Neural cell (in vitro differentiated cells): Measurements from ENCODE around the gene BTAF1. TPM values are rescaled to one million over a fixed set of nuclear protein-coding genes. Genes with fewer than 3 reads are reported as not detected.

Source experiments
- H2AFZ ChIP-seq: fragments of 200-600, 300-800 bp; sonication (generic), shearing (Covaris generic); 2 replicates; pipeline ENCODE4 v1.6.0; 2014; ENCODE audit warnings: low read depth, mild to moderate bottlenecking, antibody characterized with exemption, low read length, moderate library complexity
- H3F3A ChIP-seq: fragments of 200-600 bp; shearing (Covaris generic); 2 replicates; pipeline ENCODE4 v1.6.1; 2016; ENCODE audit warnings: mild to moderate bottlenecking, moderate library complexity, mixed read lengths, antibody characterized with exemption, low read length; ENCODE audit not compliant: insufficient read depth, poor library complexity, severe bottlenecking
- H3K27ac ChIP-seq: fragments of 200-600, 300-800 bp; sonication (generic), shearing (Covaris generic); 2 replicates; pipeline ENCODE4 v1.5.1; 2014; ENCODE audit warnings: mild to moderate bottlenecking, low read length, moderate library complexity
- H3K27me3 ChIP-seq: fragments of 300-800, 200-600 bp; sonication (generic), shearing (Covaris generic); 2 replicates; pipeline ENCODE4 v1.6.0; 2014; ENCODE audit warnings: mild to moderate bottlenecking, low read depth, low read length, moderate library complexity; ENCODE audit not compliant: insufficient read depth
- H3K36me3 ChIP-seq: fragments of 300-800, 200-600 bp; sonication (generic), shearing (Covaris generic); 2 replicates; pipeline ENCODE4 v1.5.1; 2014; ENCODE audit warnings: mild to moderate bottlenecking, antibody characterized with exemption, low read length, moderate library complexity; ENCODE audit not compliant: insufficient read depth
- H3K4me2 ChIP-seq: fragments of 300-800, 200-600 bp; sonication (generic), shearing (Covaris generic); 2 replicates; pipeline ENCODE4 v1.6.0; 2014; ENCODE audit warnings: mild to moderate bottlenecking, low read length
- H3K4me3 ChIP-seq: fragments of 300-800, 200-600 bp; sonication (generic), shearing (Covaris generic); 2 replicates; pipeline ENCODE4 v1.5.1; 2014; ENCODE audit warnings: mild to moderate bottlenecking, low read length, moderate library complexity
- H3K79me2 ChIP-seq: fragments of 200-600 bp; shearing (Covaris generic); replicated peaks from 2 replicates; pipeline ENCODE4 v1.6.0; 2014; ENCODE audit warnings: mild to moderate bottlenecking, low read length, moderate library complexity; ENCODE audit not compliant: insufficient read depth
- H3K9ac ChIP-seq: fragments of 300-800, 200-600 bp; sonication (generic), shearing (Covaris generic); 2 replicates; pipeline ENCODE4 v1.6.1; 2016; ENCODE audit warnings: mild to moderate bottlenecking, low read length, mixed read lengths
- H3K9me2 ChIP-seq: fragments of 200-600 bp; shearing (Covaris generic); 2 replicates; pipeline ENCODE4 v1.6.1; 2016; ENCODE audit warnings: mild to moderate bottlenecking, low read length, mixed read lengths; ENCODE audit not compliant: insufficient read depth
- H3K9me3 ChIP-seq: fragments of 200-600, 300-800 bp; sonication (generic), shearing (Covaris generic); 2 replicates; pipeline ENCODE4 v1.6.1; 2016; ENCODE audit warnings: mild to moderate bottlenecking, mixed run types, low read length, moderate library complexity, mixed read lengths
- H4K20me1 ChIP-seq: fragments of 200-600 bp; shearing (Covaris generic); 2 replicates; pipeline ENCODE4 v1.6.1; 2016; ENCODE audit warnings: mild to moderate bottlenecking, mixed run types; ENCODE audit not compliant: insufficient read depth
- EP300 ChIP-seq: fragments of 450-650 bp; conservative IDR thresholded peaks from 2 replicates; pipeline ENCODE4 v1.6.1; 2014; ENCODE audit warnings: antibody characterized with exemption, mild to moderate bottlenecking, moderate library complexity; ENCODE audit not compliant: poor library complexity, severe bottlenecking
- EZH2 ChIP-seq: fragments of 200-600, 300-800 bp; shearing (Covaris generic), sonication (generic); IDR thresholded peaks from 2 replicates; pipeline ENCODE4 v1.6.1; 2014; ENCODE audit warnings: antibody characterized with exemption, low read length, borderline replicate concordance, mild to moderate bottlenecking; ENCODE audit not compliant: insufficient read depth, poor library complexity, severe bottlenecking
- MXI1 ChIP-seq: fragments of 450-650 bp; conservative IDR thresholded peaks from 2 replicates; pipeline ENCODE4 v1.6.1; 2014; ENCODE audit warnings: antibody characterized with exemption, mild to moderate bottlenecking; ENCODE audit not compliant: poor library complexity, severe bottlenecking
- POLR2AphosphoS5 ChIP-seq: IDR thresholded peaks from 2 replicates; pipeline ENCODE4 v1.6.1; 2012
- RAD21 ChIP-seq: fragments of 450-650 bp; conservative IDR thresholded peaks from 2 replicates; pipeline ENCODE4 v1.6.1; 2014; ENCODE audit warnings: antibody characterized with exemption, mild to moderate bottlenecking, moderate library complexity
- SMC3 ChIP-seq: fragments of 450-650 bp; conservative IDR thresholded peaks from 2 replicates; pipeline ENCODE4 v1.6.1; 2014; ENCODE audit warnings: antibody characterized with exemption, mild to moderate bottlenecking, moderate library complexity; ENCODE audit not compliant: poor library complexity
- TAF1 ChIP-seq: IDR thresholded peaks from 2 replicates; pipeline ENCODE4 v1.6.1; 2012; ENCODE audit warnings: low read depth
- polyA plus RNA-seq: library from polyadenylated mRNA; depleted of rRNA; stranded (reverse); fragments of >200 nt; gene quantifications from 2 replicates; pipeline ENCODE4 v1.2.3, GENCODE V29; 2014
- TF ChIP-seq, protein P1 (sequence below): fragments of 450-650 bp; IDR thresholded peaks from 2 replicates; pipeline ENCODE4 v1.5.1; 2014; ENCODE audit warnings: antibody characterized with exemption, mild to moderate bottlenecking, moderate library complexity; ENCODE audit not compliant: poor library complexity, severe bottlenecking
- TF ChIP-seq, protein P2 (sequence below): IDR thresholded peaks from 2 replicates; pipeline ENCODE4 v1.6.1; 2012; ENCODE audit warnings: borderline replicate concordance

Gene BTAF1
- polyA plus RNA-seq, 1 donor from 2014 or later = 69.4 TPM

DNA sequence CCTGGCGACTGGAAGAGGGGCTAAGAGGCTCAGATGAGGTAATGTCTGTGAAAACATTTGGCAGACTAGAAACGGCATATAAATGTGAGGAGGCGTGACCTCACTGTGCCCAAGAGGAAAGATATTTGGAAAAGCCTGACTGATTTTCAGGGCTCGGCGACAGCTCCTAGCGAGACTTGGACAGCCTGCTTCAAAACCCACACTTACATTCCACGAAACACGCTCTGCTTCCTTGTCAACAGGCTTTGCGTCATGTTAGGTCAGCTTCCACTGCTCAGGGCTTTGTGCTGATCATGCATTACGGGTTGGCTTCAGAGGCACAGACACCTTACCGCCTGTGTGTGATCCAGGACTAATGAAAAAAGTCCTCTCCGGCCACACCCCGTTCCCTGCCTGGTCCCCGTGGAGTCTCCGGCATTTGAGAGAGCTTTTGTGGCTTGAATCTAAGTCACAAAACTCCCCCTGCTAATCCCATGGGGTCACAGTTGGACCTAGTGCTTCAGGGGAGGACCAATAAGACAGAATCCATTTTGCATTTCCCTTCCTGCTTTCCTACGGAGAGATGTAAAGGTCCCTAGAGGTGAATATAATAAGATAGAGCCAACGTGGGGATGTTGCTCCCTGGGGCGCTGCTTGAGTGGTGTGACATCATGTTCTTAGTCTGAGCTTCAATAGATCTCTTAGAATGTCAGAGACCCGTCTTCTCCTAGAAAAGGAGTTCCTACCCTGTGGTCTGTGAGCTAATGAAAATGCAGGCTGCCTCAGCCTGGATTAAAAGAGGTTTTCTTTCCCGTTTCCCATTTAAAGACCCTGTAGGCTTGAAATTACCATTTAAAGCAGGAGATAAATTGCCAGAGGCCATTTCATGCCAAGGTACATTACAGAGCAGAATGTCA lies 39.8 kb upstream of the BTAF1 start:
- TF ChIP-seq TAF1 (peak; percentile 50), POLR2AphosphoS5 (peak; percentile 64), SMC3 (no peak), EP300 (peak; percentile 62), EZH2 (no peak), MXI1 (peak; percentile 26)
- TF ChIP-seq, protein P1, sequence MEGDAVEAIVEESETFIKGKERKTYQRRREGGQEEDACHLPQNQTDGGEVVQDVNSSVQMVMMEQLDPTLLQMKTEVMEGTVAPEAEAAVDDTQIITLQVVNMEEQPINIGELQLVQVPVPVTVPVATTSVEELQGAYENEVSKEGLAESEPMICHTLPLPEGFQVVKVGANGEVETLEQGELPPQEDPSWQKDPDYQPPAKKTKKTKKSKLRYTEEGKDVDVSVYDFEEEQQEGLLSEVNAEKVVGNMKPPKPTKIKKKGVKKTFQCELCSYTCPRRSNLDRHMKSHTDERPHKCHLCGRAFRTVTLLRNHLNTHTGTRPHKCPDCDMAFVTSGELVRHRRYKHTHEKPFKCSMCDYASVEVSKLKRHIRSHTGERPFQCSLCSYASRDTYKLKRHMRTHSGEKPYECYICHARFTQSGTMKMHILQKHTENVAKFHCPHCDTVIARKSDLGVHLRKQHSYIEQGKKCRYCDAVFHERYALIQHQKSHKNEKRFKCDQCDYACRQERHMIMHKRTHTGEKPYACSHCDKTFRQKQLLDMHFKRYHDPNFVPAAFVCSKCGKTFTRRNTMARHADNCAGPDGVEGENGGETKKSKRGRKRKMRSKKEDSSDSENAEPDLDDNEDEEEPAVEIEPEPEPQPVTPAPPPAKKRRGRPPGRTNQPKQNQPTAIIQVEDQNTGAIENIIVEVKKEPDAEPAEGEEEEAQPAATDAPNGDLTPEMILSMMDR = no peak
- TF ChIP-seq, protein P2, sequence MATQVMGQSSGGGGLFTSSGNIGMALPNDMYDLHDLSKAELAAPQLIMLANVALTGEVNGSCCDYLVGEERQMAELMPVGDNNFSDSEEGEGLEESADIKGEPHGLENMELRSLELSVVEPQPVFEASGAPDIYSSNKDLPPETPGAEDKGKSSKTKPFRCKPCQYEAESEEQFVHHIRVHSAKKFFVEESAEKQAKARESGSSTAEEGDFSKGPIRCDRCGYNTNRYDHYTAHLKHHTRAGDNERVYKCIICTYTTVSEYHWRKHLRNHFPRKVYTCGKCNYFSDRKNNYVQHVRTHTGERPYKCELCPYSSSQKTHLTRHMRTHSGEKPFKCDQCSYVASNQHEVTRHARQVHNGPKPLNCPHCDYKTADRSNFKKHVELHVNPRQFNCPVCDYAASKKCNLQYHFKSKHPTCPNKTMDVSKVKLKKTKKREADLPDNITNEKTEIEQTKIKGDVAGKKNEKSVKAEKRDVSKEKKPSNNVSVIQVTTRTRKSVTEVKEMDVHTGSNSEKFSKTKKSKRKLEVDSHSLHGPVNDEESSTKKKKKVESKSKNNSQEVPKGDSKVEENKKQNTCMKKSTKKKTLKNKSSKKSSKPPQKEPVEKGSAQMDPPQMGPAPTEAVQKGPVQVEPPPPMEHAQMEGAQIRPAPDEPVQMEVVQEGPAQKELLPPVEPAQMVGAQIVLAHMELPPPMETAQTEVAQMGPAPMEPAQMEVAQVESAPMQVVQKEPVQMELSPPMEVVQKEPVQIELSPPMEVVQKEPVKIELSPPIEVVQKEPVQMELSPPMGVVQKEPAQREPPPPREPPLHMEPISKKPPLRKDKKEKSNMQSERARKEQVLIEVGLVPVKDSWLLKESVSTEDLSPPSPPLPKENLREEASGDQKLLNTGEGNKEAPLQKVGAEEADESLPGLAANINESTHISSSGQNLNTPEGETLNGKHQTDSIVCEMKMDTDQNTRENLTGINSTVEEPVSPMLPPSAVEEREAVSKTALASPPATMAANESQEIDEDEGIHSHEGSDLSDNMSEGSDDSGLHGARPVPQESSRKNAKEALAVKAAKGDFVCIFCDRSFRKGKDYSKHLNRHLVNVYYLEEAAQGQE = peak; percentile 83
- Histone ChIP-seq H3F3A (peaks cover 13% of the 10 kb centered on the region), H2AFZ (peak overlapping the region; percentile 11)

GRCh38 chr10:91884536-91884935 lies 39.0 kb upstream of the BTAF1 start:
- H3K79me2 ChIP-seq = no peaks in the 10 kb centered on the region
- H3K27ac ChIP-seq = peak overlapping the region; percentile 85
- no peaks in the 10 kb centered on the region for H3K9me3 ChIP-seq
- peaks cover 13% of the 10 kb centered on the region for H3F3A ChIP-seq
- peak overlapping the region; percentile 57 for H3K4me3 ChIP-seq
- H3K9ac ChIP-seq = peak overlapping the region; percentile 63
- H3K27me3 ChIP-seq = no peaks in the 10 kb centered on the region
- no peaks in the 10 kb centered on the region for H3K9me2 ChIP-seq
- no peaks in the 10 kb centered on the region for H4K20me1 ChIP-seq
- no peak for TF ChIP-seq TAF1
- TF ChIP-seq, protein P2 = no peak
- no peak for TF ChIP-seq RAD21
- TF ChIP-seq SMC3 = no peak
- TF ChIP-seq, protein P1 = no peak
- TF ChIP-seq POLR2AphosphoS5 = no peak
- no peak for TF ChIP-seq MXI1
- no peak for TF ChIP-seq EP300
- no peak for TF ChIP-seq EZH2
- no peaks in the 10 kb centered on the region for H3K36me3 ChIP-seq
- H3K4me2 ChIP-seq = peak overlapping the region; percentile 59
- peak overlapping the region; percentile 2 for H2AFZ ChIP-seq

More for the DNA sequence above, 39.8 kb upstream of the BTAF1 start:
- Histone ChIP-seq H3K4me3 (peak overlapping the region; percentile 57), H3K79me2 (no peaks in the 10 kb centered on the region), H4K20me1 (no peaks in the 10 kb centered on the region), H3K36me3 (no peaks in the 10 kb centered on the region), H3K9me2 (no peaks in the 10 kb centered on the region), H3K4me2 (peak overlapping the region; percentile 59), H3K9ac (peak overlapping the region; percentile 63), H3K27ac (peak overlapping the region; percentile 85), H3K27me3 (no peaks in the 10 kb centered on the region), H3K9me3 (no peaks in the 10 kb centered on the region)
